SK-N-SH (cell line): ENCODE measurements around the gene MEX3D. TPM values are rescaled to one million over a fixed set of nuclear protein-coding genes. Genes with fewer than 3 reads are reported as not detected.

Experiments
- CTCF ChIA-PET: fragments of 300-600, 350-600 bp; formaldehyde crosslinking; extraction: SDS; loops from one replicate; lab custom pipeline; 2021; lab: Yijun Ruan, JAX
- POLR2A ChIA-PET: fragments of 350-600 bp; sonication (Branson Sonifier 250); formaldehyde crosslinking; extraction: SDS; loops from one replicate; lab custom pipeline; 2020; ENCODE audit warnings: antibody characterized with exemption, inconsistent platforms; lab: Yijun Ruan, JAX
- DNase-seq: peaks from one replicate; pipeline ENCODE4 v3.0.0; 2012
- H2AFZ ChIP-seq: fragments of 200-600 bp; sonication (generic); 2 replicates; pipeline ENCODE4 v1.8.1; 2016; ENCODE audit warnings: antibody characterized with exemption, mild to moderate bottlenecking, low read depth
- H3F3A ChIP-seq: fragments of 200-600 bp; sonication (generic); replicated peaks from 2 replicates; pipeline ENCODE3; 2016; ENCODE audit warnings: antibody characterized with exemption, mild to moderate bottlenecking; ENCODE audit not compliant: insufficient read depth
- H3K27ac ChIP-seq, 2 experiments: fragments of 200-500 bp in 1 of 2; fragments of 200-600 bp in 1 of 2; sonication (Bioruptor generic) in 1 of 2; sonication (generic), shearing (Covaris generic) in 1 of 2; 2 replicates each; pipeline versions ENCODE4 v1.5.1 to v1.6.1; 2014 to 2016; ENCODE audit warnings: low read depth in 2 of 2, inconsistent platforms in 1 of 2, low read length in 1 of 2, mild to moderate bottlenecking in 1 of 2, mixed read lengths in 1 of 2
- H3K27me3 ChIP-seq: fragments of 200-600 bp; sonication (generic), shearing (Covaris generic); 2 replicates; pipeline ENCODE4 v1.6.1; 2016; ENCODE audit warnings: mixed run types; ENCODE audit not compliant: insufficient read depth
- H3K36me3 ChIP-seq, 2 experiments: fragments of 200-500 bp in 1 of 2; fragments of 200-600 bp in 1 of 2; sonication (Bioruptor generic) in 1 of 2; sonication (generic) in 1 of 2; replicated peaks in 1 of 2; 2 replicates each; pipeline versions ENCODE3 to v1.5.1; 2014 to 2016; ENCODE audit warnings: low read length in 1 of 2, mild to moderate bottlenecking in 1 of 2; ENCODE audit not compliant: insufficient read depth in 2 of 2, control insufficient read depth in 1 of 2
- H3K4me1 ChIP-seq, 2 experiments: fragments of 200-500 bp in 1 of 2; fragments of 200-600 bp in 1 of 2; sonication (Bioruptor generic) in 1 of 2; sonication (generic), shearing (Covaris generic) in 1 of 2; 2 replicates each; pipeline versions ENCODE4 v1.5.1 to v1.6.1; 2014 to 2016; ENCODE audit warnings: low read depth in 1 of 2, low read length in 1 of 2, mixed run types in 1 of 2; ENCODE audit not compliant: insufficient read depth in 2 of 2, control insufficient read depth in 1 of 2
- H3K4me2 ChIP-seq: fragments of 200-600 bp; sonication (generic), shearing (Covaris generic); 2 replicates; pipeline ENCODE4 v1.6.1; 2017; ENCODE audit warnings: mixed run types
- H3K4me3 ChIP-seq, 2 experiments: fragments of 200-500 bp in 1 of 2; fragments of 200-600 bp in 1 of 2; sonication (Bioruptor generic) in 1 of 2; sonication (generic), shearing (Covaris generic) in 1 of 2; 2 replicates each; pipeline versions ENCODE4 v1.5.1 to v1.8.1; 2014 to 2016; ENCODE audit warnings: low read depth in 2 of 2, inconsistent platforms in 1 of 2, low read length in 1 of 2, mild to moderate bottlenecking in 1 of 2, mixed read lengths in 1 of 2, moderate library complexity in 1 of 2
- H3K79me2 ChIP-seq: fragments of 200-600 bp; sonication (generic); 2 replicates; pipeline ENCODE4 v1.8.1; 2017; ENCODE audit warnings: mild to moderate bottlenecking; ENCODE audit not compliant: insufficient read depth
- H3K9ac ChIP-seq: fragments of 200-600 bp; sonication (generic); 2 replicates; pipeline ENCODE4 v1.6.1; 2017; ENCODE audit warnings: mixed run types
- H3K9me2 ChIP-seq: fragments of 200-600 bp; sonication (generic); 2 replicates; pipeline ENCODE4 v1.6.1; 2017; ENCODE audit warnings: mixed run types
- H3K9me3 ChIP-seq: fragments of 200-600 bp; sonication (generic); 2 replicates; pipeline ENCODE4 v1.6.1; 2017; ENCODE audit warnings: mixed run types, mild to moderate bottlenecking, moderate library complexity
- H4K20me1 ChIP-seq: fragments of 200-600 bp; sonication (generic); 2 replicates; pipeline ENCODE4 v1.6.1; 2017; ENCODE audit warnings: mild to moderate bottlenecking, mixed run types; ENCODE audit not compliant: insufficient read depth
- CTCF ChIP-seq: fragments of 200-600 bp; sonication (generic); IDR thresholded peaks from 2 replicates; pipeline ENCODE4 v1.6.1; 2017; ENCODE audit warnings: antibody characterized with exemption, mild to moderate bottlenecking, moderate library complexity
- ELF1 ChIP-seq: IDR thresholded peaks from 2 replicates; pipeline ENCODE4 v1.4.0; 2012
- EP300 ChIP-seq, 2 experiments: IDR thresholded peaks; 2 replicates each; pipeline versions ENCODE4 v1.4.0 to v1.6.1; 2012; ENCODE audit warnings: borderline replicate concordance in 1 of 2, low read depth in 1 of 2, low read length in 1 of 2
- MEF2A ChIP-seq: IDR thresholded peaks from 2 replicates; pipeline ENCODE4 v1.4.0; 2012; ENCODE audit warnings: low read depth, borderline replicate concordance
- POLR2AphosphoS5 ChIP-seq: IDR thresholded peaks from 2 replicates; pipeline ENCODE4 v1.6.1; 2012; ENCODE audit warnings: low read depth, low read length
- RAD21 ChIP-seq: IDR thresholded peaks from 2 replicates; pipeline ENCODE4 v1.6.1; 2012; ENCODE audit warnings: mild to moderate bottlenecking, low read length
- REST ChIP-seq: IDR thresholded peaks from 2 replicates; pipeline ENCODE4 v1.6.1; 2012; ENCODE audit warnings: mild to moderate bottlenecking, low read depth, low read length, moderate library complexity
- SIN3A ChIP-seq: IDR thresholded peaks from 2 replicates; pipeline ENCODE4 v1.6.1; 2012; ENCODE audit warnings: low read depth, mild to moderate bottlenecking, low read length, moderate library complexity, borderline replicate concordance
- SMC3 ChIP-seq: IDR thresholded peaks from 2 replicates; pipeline ENCODE4 v1.6.1; 2012; ENCODE audit warnings: low read depth, low read length, improper control_type of control experiment
- USF2 ChIP-seq: fragments of 150-350 bp; IDR thresholded peaks from 2 replicates; pipeline ENCODE4 v1.6.1; 2017; ENCODE audit warnings: antibody characterized with exemption, low read length, low read depth, borderline replicate concordance
- YY1 ChIP-seq: IDR thresholded peaks from 2 replicates; pipeline ENCODE4 v1.4.0; 2012; ENCODE audit warnings: low read depth, mild to moderate bottlenecking
- WGBS: methylation state at CpG from one replicate; pipeline ENCODE4 v1.1.6; 2017; ENCODE audit warnings: low lambda C conversion rate; 5-methylcytosine and 5-hydroxymethylcytosine counted together
- polyA plus RNA-seq, 3 experiments: library from polyadenylated mRNA; depleted of rRNA; stranded (reverse); fragments of >200 nt; gene quantifications; 2 replicates each; pipeline ENCODE4 v1.2.3, GENCODE V29; 2012
- TF ChIP-seq, protein P1 (sequence below): IDR thresholded peaks from 2 replicates; pipeline ENCODE4; 2012

Gene MEX3D
- polyA plus RNA-seq, 1 of the 3 experiments (the other 2 are of a cell fraction): 14.9 TPM

DNA sequence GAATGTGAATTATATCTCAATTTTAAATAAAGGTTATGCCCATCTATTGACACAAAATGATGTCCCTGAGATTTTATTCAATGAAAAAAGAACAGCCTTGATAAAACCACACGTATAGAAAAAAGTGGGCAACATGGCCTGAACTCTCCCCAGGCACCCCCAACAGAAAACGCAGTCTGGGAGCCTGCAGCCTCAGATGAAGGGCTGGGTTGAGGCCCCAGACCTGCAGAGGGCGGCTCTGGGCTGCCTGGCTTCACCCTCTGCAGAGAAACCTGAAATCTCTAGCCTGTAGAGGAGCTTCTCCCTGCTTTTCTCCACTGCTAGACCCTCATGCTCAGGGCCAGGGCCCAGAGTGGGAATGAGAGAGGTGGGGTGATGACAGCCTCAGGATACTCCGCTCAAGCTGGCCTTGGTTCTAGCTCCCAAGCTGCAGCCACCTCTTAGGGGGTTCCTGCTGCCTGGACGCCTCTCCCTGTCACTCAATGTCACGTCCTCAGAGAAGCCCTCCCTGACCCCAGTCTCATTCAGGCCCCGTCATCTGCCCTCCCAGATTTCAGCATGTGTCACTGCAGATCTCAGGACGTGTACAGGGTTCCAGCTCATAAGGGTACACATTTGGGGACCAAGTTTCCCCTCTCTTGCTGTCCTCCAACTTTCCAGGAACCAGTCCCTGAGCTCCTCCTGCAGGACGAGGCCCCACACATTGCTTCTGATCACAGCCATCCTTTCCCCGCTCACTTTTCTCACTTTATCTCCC is 22.7 kb upstream of the MEX3D start:
- CTCF ChIA-PET: interaction anchor here (0.6 to 4.2 kb wide), 13 partner anchors 12 to 204 kb away, joined by 3 to 24 read pairs (median 4); no protein-coding TSS in a partner anchor
- peaks cover 4% of the 10 kb centered on the region for H3F3A ChIP-seq

More for the DNA sequence above, 22.7 kb upstream of the MEX3D start:
- POLR2A ChIA-PET: interaction anchor here (0.5 to 1.3 kb wide), 5 partner anchors 13 to 140 kb away, joined by 3 to 7 read pairs (median 4); partner anchors contain the start of gene APC2
- Histone ChIP-seq H3K4me3 (peak overlapping the region; percentile 69 to 88), H3K9me2 (no peaks in the 10 kb centered on the region), H3K9ac (peak overlapping the region; percentile 97), H3K4me2 (peak overlapping the region; percentile 99), H3K27me3 (no peaks in the 10 kb centered on the region), H4K20me1 (peaks cover 36% of the 10 kb centered on the region; the same call in 1 of the 2 replicates), H3K4me1 (peaks cover 9 to 12% of the 10 kb centered on the region in 2 experiments; a peak in 1 of 4 replicates), H3K9me3 (no peaks in the 10 kb centered on the region), H3K36me3 (peaks cover 2 to 5% of the 10 kb centered on the region in 2 experiments), H2AFZ (no peak overlapping the region), H3K79me2 (peaks cover 63% of the 10 kb centered on the region), H3K27ac (peak overlapping the region; percentile 82 to 93; a peak in 3 of 4 replicates)
- 42% methylated on average over 10 of the region's 10 CpGs for whole genome bisulfite sequencing
- DNase-seq: peak; percentile 74
- TF ChIP-seq EP300 (IDR thresholded peaks at IDR 0.05; ENCODE audit: borderline replicate concordance in 1 of 2, low read depth in 1 of 2, low read length in 1 of 2): no peak
- no peak for TF ChIP-seq ELF1
- no peak for TF ChIP-seq YY1
- TF ChIP-seq SIN3A: peak; percentile 12; the same call in 1 of the 2 replicates
- TF ChIP-seq USF2: no peak
- peak; percentile 23; the same call in 1 of the 2 replicates for TF ChIP-seq RAD21
- TF ChIP-seq, protein P1, sequence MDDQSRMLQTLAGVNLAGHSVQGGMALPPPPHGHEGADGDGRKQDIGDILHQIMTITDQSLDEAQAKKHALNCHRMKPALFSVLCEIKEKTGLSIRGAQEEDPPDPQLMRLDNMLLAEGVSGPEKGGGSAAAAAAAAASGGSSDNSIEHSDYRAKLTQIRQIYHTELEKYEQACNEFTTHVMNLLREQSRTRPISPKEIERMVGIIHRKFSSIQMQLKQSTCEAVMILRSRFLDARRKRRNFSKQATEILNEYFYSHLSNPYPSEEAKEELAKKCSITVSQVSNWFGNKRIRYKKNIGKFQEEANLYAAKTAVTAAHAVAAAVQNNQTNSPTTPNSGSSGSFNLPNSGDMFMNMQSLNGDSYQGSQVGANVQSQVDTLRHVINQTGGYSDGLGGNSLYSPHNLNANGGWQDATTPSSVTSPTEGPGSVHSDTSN: peak; percentile 26; the same call in 1 of the 2 replicates
- no peak for TF ChIP-seq REST
- peak; percentile 36 for TF ChIP-seq CTCF
- peak; percentile 11; the same call in 1 of the 2 replicates for TF ChIP-seq POLR2AphosphoS5
- TF ChIP-seq SMC3: peak; percentile 21; the same call in 1 of the 2 replicates
- TF ChIP-seq MEF2A: no peak
- TF ChIP-seq, all 33 proteins: peak for 6
